Karpas-422 (cell line): ENCODE measurements around the gene PTPRK. TPM values are rescaled to one million over a fixed set of nuclear protein-coding genes. Genes with fewer than 3 reads are reported as not detected.

Source experiments
- DNase-seq: peaks from one replicate; pipeline ENCODE4 v3.0.0-alpha.2; 2015
- H2AFZ ChIP-seq: fragments of 200-600 bp; sonication (generic); 2 replicates; pipeline ENCODE4 v1.6.1; 2014; ENCODE audit warnings: antibody characterized with exemption, low read length, mixed read lengths
- H3K27ac ChIP-seq: fragments of 200-600 bp; sonication (generic); 2 replicates; pipeline ENCODE4 v1.5.1; 2014; ENCODE audit warnings: mild to moderate bottlenecking, low read length, moderate library complexity
- H3K27me3 ChIP-seq: fragments of 200-600 bp; sonication (generic); 2 replicates; pipeline ENCODE4 v1.6.1; 2014; ENCODE audit warnings: low read length, mixed read lengths
- H3K36me3 ChIP-seq: fragments of 200-600 bp; sonication (generic); 2 replicates; pipeline ENCODE4 v1.6.1; 2014; ENCODE audit warnings: low read length, mixed read lengths; ENCODE audit not compliant: insufficient read depth
- H3K4me1 ChIP-seq: fragments of 200-600 bp; sonication (generic); 2 replicates; pipeline ENCODE4 v1.6.1; 2014; ENCODE audit warnings: mild to moderate bottlenecking, low read length, mixed read lengths
- H3K4me2 ChIP-seq: fragments of 200-600 bp; sonication (generic); 2 replicates; pipeline ENCODE4 v1.6.1; 2014; ENCODE audit warnings: low read length, low read depth, mild to moderate bottlenecking; ENCODE audit not compliant: poor library complexity, severe bottlenecking
- H3K4me3 ChIP-seq: fragments of 200-600 bp; sonication (generic); 2 replicates; pipeline ENCODE4 v1.5.1; 2014; ENCODE audit warnings: mild to moderate bottlenecking, antibody characterized with exemption, low read length, mixed read lengths
- H3K79me2 ChIP-seq: fragments of 200-600 bp; sonication (generic); 2 replicates; pipeline ENCODE4 v1.6.1; 2014; ENCODE audit warnings: mild to moderate bottlenecking, low read length, mixed read lengths
- H3K9ac ChIP-seq: fragments of 200-600 bp; sonication (generic); 2 replicates; pipeline ENCODE4 v1.6.0; 2014; ENCODE audit warnings: low read length
- H3K9me2 ChIP-seq: fragments of 200-600 bp; sonication (generic), shearing (Covaris generic); replicated peaks from 2 replicates; pipeline ENCODE4 v1.6.0; 2014; ENCODE audit warnings: mild to moderate bottlenecking, low read length, moderate library complexity; ENCODE audit not compliant: insufficient read depth
- H3K9me3 ChIP-seq: fragments of 300-700, 200-600 bp; sonication (generic); 2 replicates; pipeline ENCODE4 v1.6.1; 2014; ENCODE audit warnings: low read length, mixed read lengths
- H4K20me1 ChIP-seq: fragments of 200-600 bp; sonication (generic); 2 replicates; pipeline ENCODE4 v1.6.1; 2014; ENCODE audit warnings: mild to moderate bottlenecking, antibody characterized with exemption, low read length, low read depth; ENCODE audit not compliant: insufficient read depth
- total RNA-seq: library from RNA; depleted of rRNA; stranded (reverse); fragments of >200 nt; shearing (Covaris generic); gene quantifications from 2 replicates; pipeline ENCODE4 v1.2.3, GENCODE V29; 2014; ENCODE audit warnings: low replicate concordance

PTPRK gene
- total RNA-seq, 1 experiment from 2014 or later = 0.04 TPM

DNA sequence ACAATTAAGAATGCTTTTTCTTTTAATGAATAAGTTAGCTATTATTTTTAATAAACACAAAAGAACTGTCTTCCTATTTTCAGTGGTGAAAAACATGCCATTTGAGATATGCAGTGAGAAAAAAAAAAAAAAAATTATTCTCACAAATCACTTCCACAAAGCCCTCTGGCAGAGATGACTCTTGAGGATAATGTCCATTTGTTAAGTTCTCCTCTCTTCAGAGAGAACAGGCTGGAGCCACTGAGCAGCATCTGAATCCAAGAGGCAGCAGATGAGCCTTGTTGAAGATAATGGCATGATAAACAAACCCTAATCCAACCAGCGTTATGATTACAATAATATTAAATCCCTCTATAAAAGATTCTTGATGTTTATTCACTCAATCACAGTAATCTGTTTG, 105.0 kb downstream of the PTPRK start:
- H3K9me2 ChIP-seq = no peaks in the 10 kb centered on the region
- H3K4me2 ChIP-seq = no peak overlapping the region
- H3K9ac ChIP-seq = no peak overlapping the region
- peaks cover 19% of the 10 kb centered on the region; the same call in 1 of the 2 replicates for H3K9me3 ChIP-seq
- no peaks in the 10 kb centered on the region for H3K27me3 ChIP-seq
- H3K79me2 ChIP-seq = no peaks in the 10 kb centered on the region
- DNase-seq = no peak
- no peaks in the 10 kb centered on the region for H3K4me1 ChIP-seq
- H4K20me1 ChIP-seq = no peaks in the 10 kb centered on the region
- no peak overlapping the region for H2AFZ ChIP-seq
- no peak overlapping the region for H3K4me3 ChIP-seq
- H3K27ac ChIP-seq = no peak overlapping the region
- H3K36me3 ChIP-seq = no peaks in the 10 kb centered on the region

DNA sequence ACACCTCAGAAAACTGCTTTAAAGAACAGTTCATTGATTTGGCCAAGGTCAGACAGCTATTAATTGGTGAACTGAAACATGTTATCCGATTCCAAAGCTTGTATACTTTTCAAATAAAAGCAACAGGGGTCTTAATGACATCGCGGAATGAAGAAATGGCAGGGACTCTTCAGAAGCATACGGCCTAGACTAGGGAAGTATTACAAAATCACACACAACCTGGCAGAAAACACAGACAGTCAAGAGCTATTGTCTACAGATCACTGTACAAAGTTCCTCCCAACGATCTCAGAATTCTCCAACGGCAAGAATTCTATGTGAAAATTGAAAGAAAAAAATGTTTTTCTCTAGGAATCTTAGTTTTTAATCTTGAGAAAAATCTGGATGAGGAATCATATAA, 105.5 kb downstream of the PTPRK start:
- Histone ChIP-seq H3K4me3 (no peak overlapping the region), H4K20me1 (no peaks in the 10 kb centered on the region), H3K9me2 (no peaks in the 10 kb centered on the region), H3K4me1 (no peaks in the 10 kb centered on the region), H3K27me3 (no peaks in the 10 kb centered on the region), H3K9ac (no peak overlapping the region), H3K4me2 (no peak overlapping the region), H3K79me2 (no peaks in the 10 kb centered on the region), H2AFZ (no peak overlapping the region), H3K36me3 (no peaks in the 10 kb centered on the region), H3K9me3 (peaks cover 16% of the 10 kb centered on the region; the same call in 1 of the 2 replicates), H3K27ac (no peak overlapping the region)
- no peak for DNase-seq

DNA sequence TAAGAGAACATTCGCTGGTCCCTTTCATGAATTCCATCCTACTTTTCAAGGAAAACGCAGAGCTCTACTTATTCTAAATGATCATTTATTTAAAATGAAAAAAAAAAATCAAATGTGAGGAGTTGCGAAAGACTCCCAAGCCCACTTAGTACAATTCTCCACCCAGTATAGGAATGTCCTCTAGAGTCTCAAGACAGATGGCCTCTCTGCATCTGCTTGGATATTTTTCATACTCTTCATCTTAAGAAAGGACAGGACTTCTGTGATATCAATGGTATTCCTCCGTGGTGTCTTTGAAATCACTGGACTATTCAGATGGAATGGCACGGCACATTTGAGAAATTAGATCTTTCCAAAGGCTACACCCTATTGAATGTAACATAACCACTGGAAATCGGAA, 107.1 kb downstream of the PTPRK start:
- H3K36me3 ChIP-seq = no peaks in the 10 kb centered on the region
- no peak overlapping the region for H3K27ac ChIP-seq
- no peak overlapping the region for H2AFZ ChIP-seq
- no peak for DNase-seq
- no peaks in the 10 kb centered on the region for H3K9me2 ChIP-seq
- H3K4me3 ChIP-seq = no peak overlapping the region
- H3K4me1 ChIP-seq = no peaks in the 10 kb centered on the region
- H4K20me1 ChIP-seq = no peaks in the 10 kb centered on the region
- no peaks in the 10 kb centered on the region for H3K27me3 ChIP-seq
- no peak overlapping the region for H3K9ac ChIP-seq
- H3K79me2 ChIP-seq = no peaks in the 10 kb centered on the region
- peaks cover 9% of the 10 kb centered on the region; the same call in 1 of the 2 replicates for H3K9me3 ChIP-seq
- H3K4me2 ChIP-seq = no peak overlapping the region

DNA sequence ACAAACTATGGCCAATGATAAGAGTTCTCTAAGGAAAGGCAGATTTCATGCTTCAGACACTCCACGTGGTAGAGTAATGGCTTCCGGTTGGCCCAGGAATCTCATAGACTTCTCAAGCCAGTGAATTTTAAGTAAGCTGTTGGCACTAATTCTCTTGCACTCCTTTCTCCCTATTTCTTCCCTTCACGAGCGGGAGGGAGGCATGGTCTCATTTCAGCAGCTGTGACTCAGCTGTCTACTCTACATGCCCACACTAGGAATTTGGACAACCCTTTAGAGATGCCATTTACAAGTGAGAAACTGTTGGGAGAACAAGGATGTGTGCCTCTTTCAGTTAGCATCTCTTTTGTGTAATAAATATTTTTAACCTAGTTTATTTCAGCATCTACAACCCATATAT, 107.7 kb downstream of the PTPRK start:
- DNase-seq = no peak
- peaks cover 8% of the 10 kb centered on the region; the same call in 1 of the 2 replicates for H3K9me3 ChIP-seq
- no peaks in the 10 kb centered on the region for H4K20me1 ChIP-seq
- H3K9me2 ChIP-seq = no peaks in the 10 kb centered on the region
- no peak overlapping the region for H2AFZ ChIP-seq
- H3K36me3 ChIP-seq = no peaks in the 10 kb centered on the region
- no peak overlapping the region for H3K9ac ChIP-seq
- H3K4me3 ChIP-seq = no peak overlapping the region
- H3K4me1 ChIP-seq = no peaks in the 10 kb centered on the region
- H3K4me2 ChIP-seq = no peak overlapping the region
- no peak overlapping the region for H3K27ac ChIP-seq
- no peaks in the 10 kb centered on the region for H3K79me2 ChIP-seq
- H3K27me3 ChIP-seq = no peaks in the 10 kb centered on the region

DNA sequence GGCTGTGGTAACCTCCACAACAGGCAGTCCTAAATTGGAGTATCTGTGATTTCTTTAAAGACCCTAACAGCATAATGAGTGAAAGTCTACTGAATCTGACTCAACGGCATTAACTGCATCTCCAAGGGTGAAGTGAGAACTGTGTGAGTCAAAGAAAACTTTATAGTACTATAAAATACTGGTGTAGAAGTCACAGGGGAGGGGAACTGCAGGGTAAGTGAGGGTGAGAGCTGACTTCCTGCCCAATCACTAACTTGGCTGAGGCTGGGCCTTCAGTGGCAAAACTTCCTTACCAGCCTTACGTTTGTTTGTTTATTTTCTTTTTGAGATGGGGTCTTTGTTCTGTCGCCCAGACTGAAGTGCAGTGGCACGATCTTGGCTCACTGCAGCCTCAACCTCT, 109.8 kb downstream of the PTPRK start:
- no peaks in the 10 kb centered on the region for H3K36me3 ChIP-seq
- H3K4me3 ChIP-seq = no peak overlapping the region
- H3K27ac ChIP-seq = no peak overlapping the region
- no peaks in the 10 kb centered on the region for H3K9me2 ChIP-seq
- no peaks in the 10 kb centered on the region for H3K27me3 ChIP-seq
- H3K4me1 ChIP-seq = no peaks in the 10 kb centered on the region
- H3K9me3 ChIP-seq = peaks cover 5% of the 10 kb centered on the region; the same call in 1 of the 2 replicates
- no peak overlapping the region for H3K9ac ChIP-seq
- H3K4me2 ChIP-seq = no peak overlapping the region
- no peak overlapping the region; the same call in 1 of the 2 replicates for H2AFZ ChIP-seq
- DNase-seq = no peak
- H4K20me1 ChIP-seq = no peaks in the 10 kb centered on the region
- H3K79me2 ChIP-seq = no peaks in the 10 kb centered on the region

DNA sequence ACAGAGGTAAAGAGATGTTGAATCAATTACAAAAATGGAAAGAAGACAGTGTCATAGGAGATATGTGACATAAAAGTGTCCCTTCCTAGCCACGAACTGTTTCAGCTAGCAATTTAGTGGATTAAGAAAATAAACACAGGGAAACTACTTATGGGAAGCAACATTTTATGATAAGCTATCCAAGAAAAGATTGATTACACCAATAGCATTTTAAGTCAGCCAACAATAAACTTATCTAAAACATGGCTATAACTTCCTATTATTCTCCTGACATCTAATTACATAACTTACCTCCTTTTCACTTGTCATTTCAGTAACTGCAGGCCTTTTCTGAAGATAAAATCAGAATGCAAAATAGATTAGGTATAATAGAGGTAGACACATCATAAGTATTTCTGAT, 111.4 kb downstream of the PTPRK start:
- Histone ChIP-seq H3K27me3 (no peaks in the 10 kb centered on the region), H3K9me3 (peaks cover 9% of the 10 kb centered on the region; the same call in 1 of the 2 replicates), H2AFZ (no peak overlapping the region), H3K79me2 (no peaks in the 10 kb centered on the region), H3K4me1 (no peaks in the 10 kb centered on the region), H3K9me2 (no peaks in the 10 kb centered on the region), H3K4me3 (no peak overlapping the region), H4K20me1 (no peaks in the 10 kb centered on the region), H3K27ac (no peak overlapping the region), H3K36me3 (no peaks in the 10 kb centered on the region), H3K9ac (no peak overlapping the region), H3K4me2 (no peak overlapping the region)
- no peak for DNase-seq

DNA sequence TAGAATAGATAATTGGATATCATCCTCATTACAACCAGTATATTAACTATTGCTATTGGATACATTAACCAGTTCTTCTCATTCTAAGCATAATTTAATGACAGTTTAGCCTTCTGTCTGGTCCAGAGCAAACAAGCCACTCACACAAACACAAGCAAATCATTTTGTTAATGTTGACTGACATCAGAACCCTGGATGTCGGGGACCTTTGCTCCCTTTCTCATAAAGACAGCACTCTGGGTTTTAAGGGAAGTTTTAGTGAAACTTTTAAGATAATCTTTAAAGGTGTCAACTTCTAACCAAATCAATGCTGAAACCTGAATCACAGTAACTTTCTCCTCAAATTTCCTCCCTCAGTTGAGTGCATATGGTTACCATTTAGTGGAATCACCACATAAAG, 113.9 kb downstream of the PTPRK start:
- Histone ChIP-seq H3K79me2 (no peaks in the 10 kb centered on the region), H3K4me3 (no peak overlapping the region), H3K9me3 (0 out of 2 replicates have a peak, but pooled peaks cover 3% of the 10 kb centered on the region), H3K4me2 (no peak overlapping the region), H3K9ac (no peak overlapping the region), H3K9me2 (0 out of 2 replicates have a peak, but pooled peaks cover 4% of the 10 kb centered on the region), H3K27me3 (no peaks in the 10 kb centered on the region), H3K36me3 (no peaks in the 10 kb centered on the region), H3K27ac (no peak overlapping the region), H4K20me1 (no peaks in the 10 kb centered on the region), H3K4me1 (no peaks in the 10 kb centered on the region), H2AFZ (no peak overlapping the region)
- no peak for DNase-seq

DNA sequence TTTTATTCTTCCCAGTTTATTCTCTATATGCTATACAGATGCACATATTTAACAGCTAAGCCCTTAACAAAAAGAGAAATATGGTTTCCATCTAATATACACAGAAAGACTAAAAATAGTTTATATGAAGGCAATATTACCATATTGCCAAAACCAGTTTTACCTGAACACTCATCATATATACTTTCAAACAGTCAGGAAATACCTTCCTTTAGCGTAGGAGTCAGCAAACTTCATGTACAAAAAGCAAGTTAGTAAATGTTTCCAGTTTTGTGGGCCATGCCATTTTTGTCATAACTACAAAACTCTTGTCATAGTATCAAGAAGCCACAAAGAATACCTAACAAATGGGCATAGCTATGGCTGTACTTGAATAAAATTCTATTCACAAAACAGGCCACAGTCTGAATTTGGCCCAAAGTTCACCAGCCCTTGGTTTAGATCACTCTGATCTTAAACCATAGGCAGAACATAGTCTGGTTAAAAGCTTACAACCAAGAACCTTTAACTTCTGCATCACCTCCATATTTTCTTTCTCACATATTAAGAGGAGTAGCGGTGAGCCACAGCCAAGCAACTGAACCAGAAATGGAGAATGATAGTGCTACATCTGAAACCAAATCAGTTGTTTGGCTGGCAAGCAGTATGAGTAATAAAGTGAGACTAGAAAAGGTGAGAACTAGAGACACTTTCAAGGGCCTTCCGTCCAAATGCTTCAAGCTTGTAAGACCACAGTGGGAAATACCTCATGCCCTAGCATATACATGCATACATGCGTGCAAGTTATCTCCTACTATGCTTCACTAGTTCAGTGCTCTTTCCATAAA, 116.6 kb downstream of the PTPRK start:
- no peaks in the 10 kb centered on the region for H4K20me1 ChIP-seq
- DNase-seq = no peak

More for the DNA sequence above, 116.6 kb downstream of the PTPRK start:
- H3K9me2 ChIP-seq = 0 out of 2 replicates have a peak, but pooled peaks cover 4% of the 10 kb centered on the region
- H2AFZ ChIP-seq = no peak overlapping the region
- H3K27me3 ChIP-seq = no peaks in the 10 kb centered on the region
- H3K36me3 ChIP-seq = no peaks in the 10 kb centered on the region
- H3K4me2 ChIP-seq = no peak overlapping the region
- no peaks in the 10 kb centered on the region for H3K79me2 ChIP-seq
- 0 out of 2 replicates have a peak, but pooled peaks cover 3% of the 10 kb centered on the region for H3K9me3 ChIP-seq
- no peak overlapping the region for H3K9ac ChIP-seq
- H3K27ac ChIP-seq = no peak overlapping the region
- no peak overlapping the region for H3K4me3 ChIP-seq
- no peaks in the 10 kb centered on the region for H3K4me1 ChIP-seq
